ENCODE data around the gene SND1.

The SND1 gene

DNA sequence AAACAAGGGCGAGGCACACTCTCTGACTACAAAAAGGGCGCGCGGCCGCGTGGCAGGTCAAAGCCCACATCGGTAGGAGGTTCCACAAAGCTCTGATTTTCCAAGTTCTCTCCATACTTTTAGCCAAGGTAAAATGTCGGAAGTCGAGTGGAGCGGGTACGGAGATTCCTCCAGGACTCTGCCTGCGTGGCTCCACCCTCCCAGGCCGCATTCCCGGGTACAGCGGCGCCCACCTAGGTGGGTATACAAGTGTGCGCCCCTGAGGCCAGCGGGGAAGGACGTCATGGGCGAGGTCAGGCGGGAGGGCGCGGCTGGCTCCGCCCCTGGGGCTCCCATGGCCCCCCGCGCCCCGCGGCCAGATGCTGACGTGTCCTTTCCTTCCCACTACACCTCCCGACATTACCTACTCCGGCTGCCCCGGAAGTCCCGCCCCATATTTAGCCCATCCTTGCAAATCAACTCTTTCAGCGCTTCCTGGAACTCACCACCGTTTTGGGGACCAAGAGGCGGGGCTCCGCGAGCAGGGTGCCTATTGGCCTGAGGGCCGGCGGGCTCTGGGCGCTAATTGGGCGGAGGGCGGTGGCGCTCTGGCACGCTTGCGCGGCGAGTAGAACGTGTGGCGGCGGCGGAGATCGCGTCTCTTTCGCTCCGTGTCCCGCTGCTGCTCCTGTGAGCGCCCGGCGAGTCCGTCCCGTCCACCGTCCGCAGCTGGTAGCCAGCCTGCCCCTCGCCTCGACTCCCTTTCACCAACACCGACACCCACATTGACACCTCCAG, at the start of gene SND1 (continued):
- TF ChIP-seq, protein P1, sequence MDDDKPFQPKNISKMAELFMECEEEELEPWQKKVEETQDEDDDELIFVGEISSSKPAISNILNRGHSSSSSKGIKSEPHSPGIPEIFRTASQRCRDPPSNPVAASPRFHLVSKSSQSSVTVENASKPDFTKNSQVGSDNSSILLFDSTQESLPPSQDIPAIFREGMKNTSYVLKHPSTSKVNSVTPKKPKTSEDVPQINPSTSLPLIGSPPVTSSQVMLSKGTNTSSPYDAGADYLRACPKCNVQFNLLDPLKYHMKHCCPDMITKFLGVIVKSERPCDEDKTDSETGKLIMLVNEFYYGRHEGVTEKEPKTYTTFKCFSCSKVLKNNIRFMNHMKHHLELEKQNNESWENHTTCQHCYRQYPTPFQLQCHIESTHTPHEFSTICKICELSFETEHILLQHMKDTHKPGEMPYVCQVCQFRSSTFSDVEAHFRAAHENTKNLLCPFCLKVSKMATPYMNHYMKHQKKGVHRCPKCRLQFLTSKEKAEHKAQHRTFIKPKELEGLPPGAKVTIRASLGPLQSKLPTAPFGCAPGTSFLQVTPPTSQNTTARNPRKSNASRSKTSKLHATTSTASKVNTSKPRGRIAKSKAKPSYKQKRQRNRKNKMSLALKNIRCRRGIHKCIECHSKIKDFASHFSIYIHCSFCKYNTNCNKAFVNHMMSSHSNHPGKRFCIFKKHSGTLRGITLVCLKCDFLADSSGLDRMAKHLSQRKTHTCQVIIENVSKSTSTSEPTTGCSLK (tag by site-specific recombination; IDR thresholded peaks at IDR 0.05), result no peak
- TF ChIP-seq ZNF560 (tag by site-specific recombination; IDR thresholded peaks at IDR 0.05; ENCODE audit: borderline replicate concordance) (no peak), ZNF529 (tag by site-specific recombination; IDR thresholded peaks at IDR 0.05; ENCODE audit: insufficient replicate concordance) (no peak), ZNF426 (tag by site-specific recombination; IDR thresholded peaks at IDR 0.05) (no peak), ZNF324 (tag by site-specific recombination; IDR thresholded peaks at IDR 0.05) (0 out of 2 replicates have a peak, but pooled peaks have one; percentile 69), KLF7 (tag by site-specific recombination; IDR thresholded peaks at IDR 0.05; ENCODE audit: borderline replicate concordance) (peak; percentile 94), ZNF658 (tag by site-specific recombination; IDR thresholded peaks at IDR 0.05) (no peak), IKZF3 (tag by site-specific recombination; IDR thresholded peaks at IDR 0.05) (peak; percentile 89), ZNF140 (tag by site-specific recombination; IDR thresholded peaks at IDR 0.05) (no peak), WT1 (tag by site-specific recombination; IDR thresholded peaks at IDR 0.05) (0 out of 2 replicates have a peak, but pooled peaks have one; percentile 7), ZNF214 (tag by site-specific recombination; IDR thresholded peaks at IDR 0.05; ENCODE audit: borderline replicate concordance) (no peak), ZNF133 (tag by site-specific recombination; IDR thresholded peaks at IDR 0.05) (no peak), ZNF626 (tag by site-specific recombination; IDR thresholded peaks at IDR 0.05) (no peak), ZNF423 (tag by site-specific recombination; IDR thresholded peaks at IDR 0.05) (0 out of 2 replicates have a peak, but pooled peaks have one; percentile 12), ZBTB7A (tag by site-specific recombination; IDR thresholded peaks at IDR 0.05; ENCODE audit: low read depth) (0 out of 2 replicates have a peak, but pooled peaks have one; percentile 65)
- TF ChIP-seq, protein P2, sequence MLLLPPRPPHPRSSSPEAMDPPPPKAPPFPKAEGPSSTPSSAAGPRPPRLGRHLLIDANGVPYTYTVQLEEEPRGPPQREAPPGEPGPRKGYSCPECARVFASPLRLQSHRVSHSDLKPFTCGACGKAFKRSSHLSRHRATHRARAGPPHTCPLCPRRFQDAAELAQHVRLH (tag by site-specific recombination; IDR thresholded peaks at IDR 0.05), result peak; percentile 9; the same call in 1 of the 2 replicates
- TF ChIP-seq, protein P3, sequence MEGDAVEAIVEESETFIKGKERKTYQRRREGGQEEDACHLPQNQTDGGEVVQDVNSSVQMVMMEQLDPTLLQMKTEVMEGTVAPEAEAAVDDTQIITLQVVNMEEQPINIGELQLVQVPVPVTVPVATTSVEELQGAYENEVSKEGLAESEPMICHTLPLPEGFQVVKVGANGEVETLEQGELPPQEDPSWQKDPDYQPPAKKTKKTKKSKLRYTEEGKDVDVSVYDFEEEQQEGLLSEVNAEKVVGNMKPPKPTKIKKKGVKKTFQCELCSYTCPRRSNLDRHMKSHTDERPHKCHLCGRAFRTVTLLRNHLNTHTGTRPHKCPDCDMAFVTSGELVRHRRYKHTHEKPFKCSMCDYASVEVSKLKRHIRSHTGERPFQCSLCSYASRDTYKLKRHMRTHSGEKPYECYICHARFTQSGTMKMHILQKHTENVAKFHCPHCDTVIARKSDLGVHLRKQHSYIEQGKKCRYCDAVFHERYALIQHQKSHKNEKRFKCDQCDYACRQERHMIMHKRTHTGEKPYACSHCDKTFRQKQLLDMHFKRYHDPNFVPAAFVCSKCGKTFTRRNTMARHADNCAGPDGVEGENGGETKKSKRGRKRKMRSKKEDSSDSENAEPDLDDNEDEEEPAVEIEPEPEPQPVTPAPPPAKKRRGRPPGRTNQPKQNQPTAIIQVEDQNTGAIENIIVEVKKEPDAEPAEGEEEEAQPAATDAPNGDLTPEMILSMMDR (tag by site-specific recombination; IDR thresholded peaks at IDR 0.05), result peak; percentile 37; the same call in 1 of the 2 replicates
- TF ChIP-seq, protein P4, sequence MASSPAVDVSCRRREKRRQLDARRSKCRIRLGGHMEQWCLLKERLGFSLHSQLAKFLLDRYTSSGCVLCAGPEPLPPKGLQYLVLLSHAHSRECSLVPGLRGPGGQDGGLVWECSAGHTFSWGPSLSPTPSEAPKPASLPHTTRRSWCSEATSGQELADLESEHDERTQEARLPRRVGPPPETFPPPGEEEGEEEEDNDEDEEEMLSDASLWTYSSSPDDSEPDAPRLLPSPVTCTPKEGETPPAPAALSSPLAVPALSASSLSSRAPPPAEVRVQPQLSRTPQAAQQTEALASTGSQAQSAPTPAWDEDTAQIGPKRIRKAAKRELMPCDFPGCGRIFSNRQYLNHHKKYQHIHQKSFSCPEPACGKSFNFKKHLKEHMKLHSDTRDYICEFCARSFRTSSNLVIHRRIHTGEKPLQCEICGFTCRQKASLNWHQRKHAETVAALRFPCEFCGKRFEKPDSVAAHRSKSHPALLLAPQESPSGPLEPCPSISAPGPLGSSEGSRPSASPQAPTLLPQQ (tag by site-specific recombination; IDR thresholded peaks at IDR 0.05), result peak; percentile 88; the same call in 1 of the 2 replicates

DNA sequence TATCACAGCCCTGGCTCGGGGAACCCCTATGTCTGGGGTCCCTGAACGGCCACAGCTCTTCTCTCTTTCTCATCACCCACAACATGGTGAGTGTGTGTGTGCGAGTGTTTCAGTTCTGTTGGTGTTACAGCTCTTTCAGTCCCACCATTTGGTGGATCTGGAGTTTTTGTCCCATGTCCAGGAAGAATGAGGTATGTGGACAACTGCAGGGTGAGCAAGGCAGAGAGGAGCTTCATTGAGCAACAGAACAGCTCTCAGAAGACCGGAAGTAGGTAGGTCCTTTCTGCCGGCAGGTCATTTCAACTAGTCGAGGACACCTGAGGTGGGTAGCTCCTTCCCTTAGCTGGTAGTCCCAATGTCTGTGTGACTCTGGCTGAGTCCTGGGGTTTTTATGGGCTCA, 43.5 kb upstream of the SND1 start:
- TF ChIP-seq ZNF324 (tag by site-specific recombination; IDR thresholded peaks at IDR 0.05), result no peak
- no peak for TF ChIP-seq FEZF1 (tag by site-specific recombination; IDR thresholded peaks at IDR 0.05)
- TF ChIP-seq, protein P5, sequence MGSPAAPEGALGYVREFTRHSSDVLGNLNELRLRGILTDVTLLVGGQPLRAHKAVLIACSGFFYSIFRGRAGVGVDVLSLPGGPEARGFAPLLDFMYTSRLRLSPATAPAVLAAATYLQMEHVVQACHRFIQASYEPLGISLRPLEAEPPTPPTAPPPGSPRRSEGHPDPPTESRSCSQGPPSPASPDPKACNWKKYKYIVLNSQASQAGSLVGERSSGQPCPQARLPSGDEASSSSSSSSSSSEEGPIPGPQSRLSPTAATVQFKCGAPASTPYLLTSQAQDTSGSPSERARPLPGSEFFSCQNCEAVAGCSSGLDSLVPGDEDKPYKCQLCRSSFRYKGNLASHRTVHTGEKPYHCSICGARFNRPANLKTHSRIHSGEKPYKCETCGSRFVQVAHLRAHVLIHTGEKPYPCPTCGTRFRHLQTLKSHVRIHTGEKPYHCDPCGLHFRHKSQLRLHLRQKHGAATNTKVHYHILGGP (tag by site-specific recombination; IDR thresholded peaks at IDR 0.05), result no peak
- TF ChIP-seq, protein P6, sequence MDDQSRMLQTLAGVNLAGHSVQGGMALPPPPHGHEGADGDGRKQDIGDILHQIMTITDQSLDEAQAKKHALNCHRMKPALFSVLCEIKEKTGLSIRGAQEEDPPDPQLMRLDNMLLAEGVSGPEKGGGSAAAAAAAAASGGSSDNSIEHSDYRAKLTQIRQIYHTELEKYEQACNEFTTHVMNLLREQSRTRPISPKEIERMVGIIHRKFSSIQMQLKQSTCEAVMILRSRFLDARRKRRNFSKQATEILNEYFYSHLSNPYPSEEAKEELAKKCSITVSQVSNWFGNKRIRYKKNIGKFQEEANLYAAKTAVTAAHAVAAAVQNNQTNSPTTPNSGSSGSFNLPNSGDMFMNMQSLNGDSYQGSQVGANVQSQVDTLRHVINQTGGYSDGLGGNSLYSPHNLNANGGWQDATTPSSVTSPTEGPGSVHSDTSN (CRISPR knock-in tag; IDR thresholded peaks at IDR 0.05), result no peak
- TF ChIP-seq, protein P7, sequence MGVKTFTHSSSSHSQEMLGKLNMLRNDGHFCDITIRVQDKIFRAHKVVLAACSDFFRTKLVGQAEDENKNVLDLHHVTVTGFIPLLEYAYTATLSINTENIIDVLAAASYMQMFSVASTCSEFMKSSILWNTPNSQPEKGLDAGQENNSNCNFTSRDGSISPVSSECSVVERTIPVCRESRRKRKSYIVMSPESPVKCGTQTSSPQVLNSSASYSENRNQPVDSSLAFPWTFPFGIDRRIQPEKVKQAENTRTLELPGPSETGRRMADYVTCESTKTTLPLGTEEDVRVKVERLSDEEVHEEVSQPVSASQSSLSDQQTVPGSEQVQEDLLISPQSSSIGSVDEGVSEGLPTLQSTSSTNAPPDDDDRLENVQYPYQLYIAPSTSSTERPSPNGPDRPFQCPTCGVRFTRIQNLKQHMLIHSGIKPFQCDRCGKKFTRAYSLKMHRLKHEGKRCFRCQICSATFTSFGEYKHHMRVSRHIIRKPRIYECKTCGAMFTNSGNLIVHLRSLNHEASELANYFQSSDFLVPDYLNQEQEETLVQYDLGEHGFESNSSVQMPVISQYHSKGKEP (tag by site-specific recombination; IDR thresholded peaks at IDR 0.05), result no peak
- ChIA-PET POLR2A (no interaction called here), CTCF (interaction anchor here (0.7 kb wide), 1 partner anchor 346 kb away, joined by 4 read pairs; no protein-coding TSS in a partner anchor)
- Histone ChIP-seq H3K9me3 (ENCODE audit: control insufficient read depth, insufficient read depth, low read depth, low read length) (no peaks in the 10 kb centered on the region), H3K4me3 (ENCODE audit: low read depth, low read length) (no peak overlapping the region), H3K27ac (ENCODE audit: extremely low read depth, low read depth, low read length) (no peak overlapping the region), H3K36me3 (ENCODE audit: control insufficient read depth in 2 of 2, insufficient read depth in 1 of 2, low read length in 2 of 2) (no peaks in the 10 kb centered on the region), H3K4me1 (ENCODE audit: control insufficient read depth, insufficient read depth, low read length) (no peaks in the 10 kb centered on the region)
